Keratinocyte (primary cell): ENCODE data around the gene BEX4. TPM values are rescaled to one million over a fixed set of nuclear protein-coding genes. Genes with fewer than 3 reads are reported as not detected.
"Not testable (repeated sequence)": the region's sequence is repeated elsewhere in the genome, so short reads cannot be mapped to it uniquely, and the experiment has no call there.

Experiments used
- DNase-seq: peaks from one replicate; pipeline ENCODE4 v3.0.0-alpha.2; 2011; ENCODE audit warnings: low read depth, missing footprints, low spot score
- FAIRE-seq: peaks from 2 replicates; lab custom pipeline; 2011; peaks lifted over from hg19 to GRCh38; lab: Jason Lieb, UNC
- H2AFZ ChIP-seq: 2 replicates; pipeline ENCODE4 v1.6.0; 2012; ENCODE audit warnings: low read length, control low read depth, inconsistent platforms; ENCODE audit not compliant: control insufficient read depth
- H3K27ac ChIP-seq: 2 replicates; pipeline ENCODE4 v1.5.1; 2011; ENCODE audit warnings: low read length; ENCODE audit not compliant: control insufficient read depth, insufficient read depth
- H3K27me3 ChIP-seq: 3 replicates; pipeline ENCODE4 v1.6.0; 2011; ENCODE audit warnings: low read length; ENCODE audit not compliant: control insufficient read depth, insufficient read depth; ENCODE audit errors: extremely low read depth
- H3K36me3 ChIP-seq, 2 experiments: 2 replicates in 1 of 2; 3 replicates in 1 of 2; pipeline ENCODE4 v1.5.1; 2011; ENCODE audit warnings: low read length in 2 of 2, mild to moderate bottlenecking in 1 of 2; ENCODE audit not compliant: control insufficient read depth in 2 of 2, insufficient read depth in 2 of 2; ENCODE audit errors: extremely low read depth in 1 of 2
- H3K4me1 ChIP-seq: 3 replicates; pipeline ENCODE4 v1.5.1; 2011; ENCODE audit warnings: low read length; ENCODE audit not compliant: control insufficient read depth, insufficient read depth; ENCODE audit errors: extremely low read depth
- H3K4me2 ChIP-seq: 3 replicates; pipeline ENCODE4 v1.6.0; 2011; ENCODE audit warnings: low read depth, low read length; ENCODE audit not compliant: control insufficient read depth, insufficient read depth; ENCODE audit errors: extremely low read depth
- H3K4me3 ChIP-seq, 3 experiments: fragments of 200-600 bp in 1 of 3; sonication (generic) in 1 of 3; 2 replicates in 2 of 3; 3 replicates in 1 of 3; pipeline ENCODE4 v1.5.1; 2011 to 2016; ENCODE audit warnings: low read length in 3 of 3, mild to moderate bottlenecking in 3 of 3, control low read depth in 2 of 3, inconsistent platforms in 1 of 3, low read depth in 1 of 3, mixed read lengths in 1 of 3, mixed run types in 1 of 3, moderate library complexity in 1 of 3; ENCODE audit not compliant: control insufficient read depth in 2 of 3, insufficient read depth in 2 of 3; ENCODE audit errors: extremely low read depth in 1 of 3
- H3K79me2 ChIP-seq: 2 replicates; pipeline ENCODE4 v1.6.0; 2012; ENCODE audit warnings: low read length; ENCODE audit not compliant: control insufficient read depth, insufficient read depth
- H3K9ac ChIP-seq: 3 replicates; pipeline ENCODE4 v1.6.0; 2011; ENCODE audit warnings: low read length; ENCODE audit not compliant: control insufficient read depth, insufficient read depth; ENCODE audit errors: extremely low read depth
- H3K9me1 ChIP-seq: 3 replicates; pipeline ENCODE4 v1.6.0; 2011; ENCODE audit warnings: low read length; ENCODE audit not compliant: control insufficient read depth, insufficient read depth; ENCODE audit errors: extremely low read depth
- H3K9me3 ChIP-seq: 2 replicates; pipeline ENCODE4 v1.5.1; 2012; ENCODE audit warnings: low read depth, low read length; ENCODE audit not compliant: control insufficient read depth
- H4K20me1 ChIP-seq: 3 replicates; pipeline ENCODE4 v1.6.0; 2011; ENCODE audit warnings: low read length; ENCODE audit not compliant: control insufficient read depth, insufficient read depth; ENCODE audit errors: extremely low read depth
- EZH2 ChIP-seq: IDR thresholded peaks from one replicate; pipeline ENCODE4 v1.6.1; 2012; ENCODE audit warnings: inconsistent platforms, mild to moderate bottlenecking, low read length, moderate library complexity
- dilution Hi-C: fragments of 300-500 bp; cut with MboI; formaldehyde crosslinking; loops from one replicate; pipeline ENCODE4 v1.7.0; 2020; ENCODE audit warnings: low sequenced_read_pairs; ENCODE audit not compliant: extremely low pct_ligation_motif_present
- polyA plus RNA-seq, 5 experiments: library from polyadenylated mRNA; depleted of rRNA in 3 of 5; stranded (reverse) in 3 of 5; stranded (forward) in 1 of 5; unstranded in 1 of 5; fragments of >200 nt; gene quantifications; 1 replicate in 1 of 5; 2 replicates in 3 of 5; 3 replicates in 1 of 5; pipeline versions ENCODE4 v1.2.1 to v1.2.3, GENCODE V29; 2011 to 2012; ENCODE audit warnings: missing spikeins in 2 of 5, low read depth in 1 of 5, low replicate concordance in 1 of 5
- TF ChIP-seq, protein P1 (sequence below), 3 experiments: IDR thresholded peaks in 1 of 3; conservative IDR thresholded peaks in 1 of 3; optimal IDR thresholded peaks in 1 of 3; 2 replicates in 2 of 3; 3 replicates in 1 of 3; pipeline versions ENCODE3 to v1.5.1; 2011; ENCODE audit warnings: low read length in 3 of 3, mild to moderate bottlenecking in 3 of 3, moderate library complexity in 2 of 3, control low read depth in 1 of 3, inconsistent platforms in 1 of 3; ENCODE audit not compliant: insufficient read depth in 2 of 3; ENCODE audit errors: extremely low read depth in 1 of 3

BEX4 gene
- polyA plus RNA-seq, 1 donor (not counting 4 experiments of a cell fraction or from before 2014, with no cell fraction given), result 20.0 TPM

DNA sequence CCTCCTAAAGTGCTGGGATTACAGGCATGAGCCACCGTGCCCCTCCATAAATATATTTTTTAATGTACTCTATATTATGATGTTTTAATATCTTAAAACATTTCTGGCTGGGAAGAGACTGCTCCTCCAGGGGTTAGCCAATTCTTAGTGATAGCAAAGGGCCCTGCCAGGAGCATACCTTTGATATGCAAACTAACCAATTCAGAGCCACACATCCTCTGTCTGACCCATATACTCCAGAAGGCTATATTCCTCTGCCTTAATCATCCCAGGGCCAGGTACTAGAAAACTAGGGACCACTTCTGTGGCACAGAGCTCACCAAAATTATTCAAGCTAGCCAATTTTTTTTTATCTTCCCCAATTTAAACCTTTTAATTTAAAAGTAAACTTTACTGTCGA, 43.6 kb upstream of the BEX4 start:
- H3K36me3 ChIP-seq, result no peaks in the 10 kb centered on the region
- no peak overlapping the region for H2AFZ ChIP-seq
- no peaks in the 10 kb centered on the region for H4K20me1 ChIP-seq
- no peak overlapping the region for H3K27ac ChIP-seq
- H3K9me3 ChIP-seq, result no peaks in the 10 kb centered on the region
- dilution Hi-C loops, result no loop called here
- no peak overlapping the region for H3K9ac ChIP-seq
- H3K27me3 ChIP-seq, result no peaks in the 10 kb centered on the region
- H3K4me1 ChIP-seq, result no peaks in the 10 kb centered on the region
- H3K9me1 ChIP-seq, result no peaks in the 10 kb centered on the region
- FAIRE-seq (no peak), DNase-seq (no peak)
- no peak overlapping the region for H3K4me3 ChIP-seq
- H3K79me2 ChIP-seq, result no peaks in the 10 kb centered on the region
- TF ChIP-seq EZH2, result no peak
- TF ChIP-seq, protein P1, sequence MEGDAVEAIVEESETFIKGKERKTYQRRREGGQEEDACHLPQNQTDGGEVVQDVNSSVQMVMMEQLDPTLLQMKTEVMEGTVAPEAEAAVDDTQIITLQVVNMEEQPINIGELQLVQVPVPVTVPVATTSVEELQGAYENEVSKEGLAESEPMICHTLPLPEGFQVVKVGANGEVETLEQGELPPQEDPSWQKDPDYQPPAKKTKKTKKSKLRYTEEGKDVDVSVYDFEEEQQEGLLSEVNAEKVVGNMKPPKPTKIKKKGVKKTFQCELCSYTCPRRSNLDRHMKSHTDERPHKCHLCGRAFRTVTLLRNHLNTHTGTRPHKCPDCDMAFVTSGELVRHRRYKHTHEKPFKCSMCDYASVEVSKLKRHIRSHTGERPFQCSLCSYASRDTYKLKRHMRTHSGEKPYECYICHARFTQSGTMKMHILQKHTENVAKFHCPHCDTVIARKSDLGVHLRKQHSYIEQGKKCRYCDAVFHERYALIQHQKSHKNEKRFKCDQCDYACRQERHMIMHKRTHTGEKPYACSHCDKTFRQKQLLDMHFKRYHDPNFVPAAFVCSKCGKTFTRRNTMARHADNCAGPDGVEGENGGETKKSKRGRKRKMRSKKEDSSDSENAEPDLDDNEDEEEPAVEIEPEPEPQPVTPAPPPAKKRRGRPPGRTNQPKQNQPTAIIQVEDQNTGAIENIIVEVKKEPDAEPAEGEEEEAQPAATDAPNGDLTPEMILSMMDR (optimal IDR thresholded peaks at IDR 0.05 in 1 of 3, IDR thresholded peaks at IDR 0.05 in 1 of 3, conservative IDR thresholded peaks at IDR 0.05 in 1 of 3; ENCODE audit: extremely low read depth in 1 of 3, insufficient read depth in 2 of 3, low read length in 3 of 3), result no peak
- H3K4me2 ChIP-seq, result no peak overlapping the region

DNA sequence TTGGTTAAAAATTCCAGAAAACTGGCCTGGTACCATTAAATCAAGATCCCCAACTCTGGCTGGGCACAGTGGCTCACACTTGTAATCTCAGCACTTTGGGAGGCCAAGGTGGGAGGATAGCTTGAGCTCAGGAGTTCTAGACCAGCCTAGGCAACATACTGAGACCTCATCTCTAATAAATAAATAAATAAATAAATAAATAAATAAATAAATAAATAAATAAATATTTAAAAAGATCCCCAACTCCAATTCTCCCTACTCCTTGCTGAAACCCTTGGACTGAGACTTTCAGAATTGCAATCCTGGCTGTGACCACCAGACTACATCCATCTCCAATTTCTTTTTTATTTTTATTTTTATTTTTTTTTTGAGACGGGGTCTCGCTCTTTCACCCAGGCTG, 39.7 kb upstream of the BEX4 start:
- H3K4me2 ChIP-seq, H3K36me3 ChIP-seq, H3K27me3 ChIP-seq, H3K4me3 ChIP-seq, H4K20me1 ChIP-seq, H3K27ac ChIP-seq, DNase-seq, H2AFZ ChIP-seq, H3K9me3 ChIP-seq, H3K4me1 ChIP-seq, H3K9me1 ChIP-seq, FAIRE-seq, H3K79me2 ChIP-seq, dilution Hi-C loops, H3K9ac ChIP-seq: not testable (repeated sequence)
